Trophoblast cell (in vitro differentiated cells and primary cell): Measurements from ENCODE around the gene SDR42E1.
A peak's percentile ranks its signal among the peaks of the same experiment; 100 is the strongest.

ENCODE experiments used
- DNase-seq, 2 donors: peaks; one replicate each; pipeline ENCODE4 v3.0.0-alpha.2; 2016
- H2AFZ ChIP-seq: 2 replicates; pipeline ENCODE4 v1.6.1; 2013; ENCODE audit warnings: low read length, moderate library complexity, mild to moderate bottlenecking; ENCODE audit not compliant: insufficient read depth, poor library complexity
- H2AK5ac ChIP-seq: 2 replicates; pipeline ENCODE4 v1.6.1; 2013; ENCODE audit warnings: mild to moderate bottlenecking, low read length
- H2BK120ac ChIP-seq: 2 replicates; pipeline ENCODE4 v1.6.1; 2013; ENCODE audit warnings: low read length, mild to moderate bottlenecking, moderate library complexity; ENCODE audit not compliant: insufficient read depth, poor library complexity
- H2BK12ac ChIP-seq: 2 replicates; pipeline ENCODE4 v1.6.1; 2013; ENCODE audit warnings: mild to moderate bottlenecking, low read length, moderate library complexity
- H2BK5ac ChIP-seq: 2 replicates; pipeline ENCODE4 v1.6.1; 2013; ENCODE audit warnings: low read length, low read depth, moderate library complexity, mild to moderate bottlenecking; ENCODE audit not compliant: poor library complexity
- H3K14ac ChIP-seq: 2 replicates; pipeline ENCODE4 v1.6.1; 2013; ENCODE audit warnings: mild to moderate bottlenecking, low read length
- H3K18ac ChIP-seq: 2 replicates; pipeline ENCODE4 v1.6.1; 2013; ENCODE audit warnings: mild to moderate bottlenecking, low read length
- H3K23ac ChIP-seq: 2 replicates; pipeline ENCODE4 v1.6.1; 2013; ENCODE audit warnings: low read length
- H3K27ac ChIP-seq: 2 replicates; pipeline ENCODE4 v1.5.1; 2013; ENCODE audit warnings: low read depth, mild to moderate bottlenecking, inconsistent platforms, low read length, moderate library complexity
- H3K27me3 ChIP-seq: 2 replicates; pipeline ENCODE4 v1.6.1; 2013; ENCODE audit warnings: inconsistent platforms, mild to moderate bottlenecking, low read length, moderate library complexity; ENCODE audit not compliant: insufficient read depth
- H3K36me3 ChIP-seq, 2 experiments: 1 replicate in 1 of 2; 2 replicates in 1 of 2; pipeline ENCODE4 v1.6.1; 2013; ENCODE audit warnings: low read length in 2 of 2, mild to moderate bottlenecking in 2 of 2, moderate library complexity in 1 of 2; ENCODE audit not compliant: insufficient read depth in 2 of 2, control insufficient read depth in 1 of 2
- H3K4ac ChIP-seq: 2 replicates; pipeline ENCODE4 v1.6.1; 2013; ENCODE audit warnings: low read depth, mild to moderate bottlenecking, low read length, moderate library complexity
- H3K4me1 ChIP-seq, 2 experiments: 1 replicate in 1 of 2; 2 replicates in 1 of 2; pipeline ENCODE4 v1.6.1; 2013; ENCODE audit warnings: low read length in 2 of 2, mild to moderate bottlenecking in 2 of 2, moderate library complexity in 1 of 2; ENCODE audit not compliant: insufficient read depth in 2 of 2, control insufficient read depth in 1 of 2
- H3K4me2 ChIP-seq: 2 replicates; pipeline ENCODE4 v1.6.1; 2013; ENCODE audit warnings: inconsistent platforms, mild to moderate bottlenecking, low read length, moderate library complexity
- H3K4me3 ChIP-seq: 2 replicates; pipeline ENCODE4 v1.5.1; 2013; ENCODE audit warnings: mild to moderate bottlenecking, low read depth, low read length, inconsistent platforms
- H3K79me1 ChIP-seq: one replicate; pipeline ENCODE4 v1.6.1; 2013; ENCODE audit warnings: low read length
- H3K79me2 ChIP-seq: 2 replicates; pipeline ENCODE4 v1.6.1; 2013; ENCODE audit warnings: low read length, mild to moderate bottlenecking; ENCODE audit not compliant: control insufficient read depth, insufficient read depth, poor library complexity
- H3K9ac ChIP-seq: 2 replicates; pipeline ENCODE4 v1.6.1; 2013; ENCODE audit warnings: mild to moderate bottlenecking, low read length
- H3K9me3 ChIP-seq: 2 replicates; pipeline ENCODE4 v1.6.1; 2013; ENCODE audit warnings: low read depth, mild to moderate bottlenecking, control low read depth, inconsistent platforms, low read length; ENCODE audit not compliant: insufficient read depth
- H4K12ac ChIP-seq: 2 replicates; pipeline ENCODE4 v1.6.1; 2013; ENCODE audit warnings: low read depth, mild to moderate bottlenecking, low read length, moderate library complexity
- H4K8ac ChIP-seq: 2 replicates; pipeline ENCODE4 v1.6.1; 2013; ENCODE audit warnings: low read depth, mild to moderate bottlenecking, low read length, moderate library complexity
- H4K91ac ChIP-seq: one replicate; pipeline ENCODE4 v1.6.1; 2013; ENCODE audit warnings: low read depth, mild to moderate bottlenecking, low read length, moderate library complexity
- WGBS: extraction: QIAGEN DNeasy Blood & Tissue Kit; methylation state at CpG from one replicate; pipeline ENCODE4 v1.1.7; 2013; ENCODE audit warnings: missing lambda C conversion rate; ENCODE audit not compliant: insufficient read length, insufficient coverage; ENCODE audit errors: extremely low coverage; 5-methylcytosine and 5-hydroxymethylcytosine counted together

The SDR42E1 gene

GRCh38 chr16:82002831-82003230, 8.4 kb downstream of the SDR42E1 start:
- Histone ChIP-seq H3K36me3 (no peaks in the 10 kb centered on the region), H3K27me3 (no peaks in the 10 kb centered on the region), H3K4ac (no peak overlapping the region), H3K4me2 (no peak overlapping the region), H3K14ac (no peak overlapping the region), H2BK5ac (no peak overlapping the region), H3K9me3 (no peaks in the 10 kb centered on the region), H2AFZ (no peak overlapping the region), H3K79me2 (no peaks in the 10 kb centered on the region), H3K18ac (no peak overlapping the region), H3K9ac (no peak overlapping the region), H4K12ac (no peak overlapping the region), H3K79me1 (no peaks in the 10 kb centered on the region), H2AK5ac (no peak overlapping the region), H3K23ac (no peak overlapping the region), H2BK120ac (no peak overlapping the region), H2BK12ac (no peak overlapping the region), H4K8ac (no peak overlapping the region), H3K27ac (no peak overlapping the region), H3K4me3 (no peak overlapping the region), H3K4me1 (peaks cover 0 to 3% of the 10 kb centered on the region in 2 experiments), H4K91ac (no peak overlapping the region)
- no peak for DNase-seq
- WGBS, result no CpG with 5 or more reads among the region's 3 CpGs

DNA sequence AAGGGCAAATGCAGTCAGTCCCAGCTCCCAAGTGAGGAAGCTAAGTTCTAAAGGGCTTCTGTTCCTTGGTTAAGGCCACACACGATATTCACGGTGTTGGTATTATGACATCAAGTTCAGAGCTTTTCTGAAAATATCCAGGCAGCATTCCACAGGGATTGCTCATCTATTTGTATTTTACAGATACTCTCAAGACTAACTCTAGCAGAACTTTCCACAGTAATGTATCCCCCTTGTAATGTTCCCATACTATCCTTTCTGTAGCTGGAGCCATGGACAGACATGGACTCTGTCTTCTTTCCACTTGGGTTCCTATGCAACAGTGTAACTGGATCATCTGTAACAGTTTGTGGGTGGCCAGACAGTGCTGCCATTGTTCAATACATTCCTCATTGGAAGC, 13.5 kb downstream of the SDR42E1 start:
- peak; percentile 23 to 66 for DNase-seq
- no peak overlapping the region for H4K12ac ChIP-seq
- no peak overlapping the region for H3K9ac ChIP-seq

GRCh38 chr16:81996664-81997509, 14.4 kb downstream of the SDR42E1 start:
- Histone ChIP-seq H3K9ac (no peak overlapping the region), H3K4me2 (no peak overlapping the region), H3K79me1 (no peaks in the 10 kb centered on the region), H3K27me3 (no peaks in the 10 kb centered on the region), H3K14ac (no peak overlapping the region), H4K8ac (no peak overlapping the region), H2BK120ac (no peak overlapping the region), H2BK5ac (no peak overlapping the region), H3K36me3 (no peaks in the 10 kb centered on the region), H2AK5ac (no peak overlapping the region), H3K9me3 (no peaks in the 10 kb centered on the region), H4K91ac (no peak overlapping the region), H3K4me3 (no peak overlapping the region), H3K4me1 (peaks cover 0 to 10% of the 10 kb centered on the region in 2 experiments), H3K27ac (no peak overlapping the region), H3K79me2 (no peaks in the 10 kb centered on the region), H3K23ac (no peak overlapping the region), H4K12ac (no peak overlapping the region), H3K18ac (no peak overlapping the region), H2AFZ (no peak overlapping the region), H3K4ac (no peak overlapping the region), H2BK12ac (no peak overlapping the region)
- no CpG with 5 or more reads among the region's 11 CpGs for whole genome bisulfite sequencing
- DNase-seq, result peak in 1 of 2 donors; percentile 28

More for the DNA sequence above, 13.5 kb downstream of the SDR42E1 start:
- Histone ChIP-seq H4K91ac (no peak overlapping the region), H4K8ac (no peak overlapping the region), H3K18ac (no peak overlapping the region), H3K36me3 (no peaks in the 10 kb centered on the region), H3K4me2 (no peak overlapping the region), H3K27ac (no peak overlapping the region), H2BK5ac (no peak overlapping the region), H3K27me3 (no peaks in the 10 kb centered on the region), H3K4ac (no peak overlapping the region), H2BK12ac (no peak overlapping the region), H3K4me3 (no peak overlapping the region), H2AFZ (no peak overlapping the region), H2AK5ac (no peak overlapping the region), H3K79me2 (no peaks in the 10 kb centered on the region), H3K14ac (no peak overlapping the region), H3K23ac (no peak overlapping the region), H3K9me3 (no peaks in the 10 kb centered on the region), H3K4me1 (peaks cover 0 to 10% of the 10 kb centered on the region in 2 experiments), H3K79me1 (no peaks in the 10 kb centered on the region), H2BK120ac (no peak overlapping the region)
- WGBS, result no CpG with 5 or more reads among the region's 2 CpGs

- Histone ChIP-seq H2BK5ac (no peak overlapping the region), H2BK12ac (no peak overlapping the region), H3K27ac (no peak overlapping the region), H3K14ac (no peak overlapping the region), H3K9me3 (no peaks in the 10 kb centered on the region), H3K79me2 (no peaks in the 10 kb centered on the region), H2BK120ac (no peak overlapping the region), H3K36me3 (no peaks in the 10 kb centered on the region), H3K9ac (no peak overlapping the region), H3K18ac (no peak overlapping the region), H3K4ac (no peak overlapping the region), H3K79me1 (no peaks in the 10 kb centered on the region), H4K91ac (no peak overlapping the region), H3K27me3 (no peaks in the 10 kb centered on the region), H3K4me1 (peaks cover 0 to 10% of the 10 kb centered on the region in 2 experiments), H2AFZ (no peak overlapping the region), H4K8ac (no peak overlapping the region), H3K4me2 (no peak overlapping the region), H3K4me3 (no peak overlapping the region), H4K12ac (no peak overlapping the region), H2AK5ac (no peak overlapping the region), H3K23ac (no peak overlapping the region)
- no CpG with 5 or more reads among the region's 3 CpGs for WGBS
- no peak for DNase-seq
These were observed 15.6 kb downstream of the SDR42E1 start for GRCh38 chr16:81995651-81996050.
